Endothelial cell of umbilical vein (primary cell): ENCODE measurements around the gene CAMTA1.

ENCODE experiments used
- EZH2 ChIP-seq: IDR thresholded peaks from 2 replicates; pipeline ENCODE4 v1.6.1; 2012; ENCODE audit warnings: borderline replicate concordance, low read depth, mild to moderate bottlenecking, moderate library complexity, low read length, inconsistent platforms; ENCODE audit not compliant: severe bottlenecking
- FOS ChIP-seq: IDR thresholded peaks from 2 replicates; pipeline ENCODE4 v1.6.1; 2011; ENCODE audit warnings: mild to moderate bottlenecking, low read length, moderate library complexity, borderline replicate concordance; ENCODE audit not compliant: insufficient read depth
- MYC ChIP-seq: IDR thresholded peaks from one replicate; pipeline ENCODE4 v1.6.1; 2011; ENCODE audit warnings: mild to moderate bottlenecking, low read depth, low read length
- POLR2A ChIP-seq: IDR thresholded peaks from 2 replicates; pipeline ENCODE4 v1.6.1; 2012; ENCODE audit warnings: low read depth, mild to moderate bottlenecking, control low read depth, low read length
- POLR2AphosphoS5 ChIP-seq: IDR thresholded peaks from 2 replicates; pipeline ENCODE4 v1.6.1; 2012; ENCODE audit warnings: low read depth, mild to moderate bottlenecking, control low read depth, low read length, moderate library complexity; ENCODE audit not compliant: insufficient read depth
- TF ChIP-seq, protein P1 (sequence below), 2 donors: IDR thresholded peaks; 1 replicate in 1 of 2; 2 replicates in 1 of 2; pipeline ENCODE4 v1.5.1; 2011; ENCODE audit warnings: low read length in 2 of 2, mild to moderate bottlenecking in 2 of 2, moderate library complexity in 2 of 2, control low read depth in 1 of 2, inconsistent platforms in 1 of 2, low read depth in 1 of 2; ENCODE audit not compliant: insufficient read depth in 1 of 2; ENCODE audit errors: extremely low read depth in 1 of 2

- TF ChIP-seq POLR2A (no peak), EZH2 (no peak), MYC (no peak), FOS (no peak), POLR2AphosphoS5 (no peak)
- TF ChIP-seq, protein P1, sequence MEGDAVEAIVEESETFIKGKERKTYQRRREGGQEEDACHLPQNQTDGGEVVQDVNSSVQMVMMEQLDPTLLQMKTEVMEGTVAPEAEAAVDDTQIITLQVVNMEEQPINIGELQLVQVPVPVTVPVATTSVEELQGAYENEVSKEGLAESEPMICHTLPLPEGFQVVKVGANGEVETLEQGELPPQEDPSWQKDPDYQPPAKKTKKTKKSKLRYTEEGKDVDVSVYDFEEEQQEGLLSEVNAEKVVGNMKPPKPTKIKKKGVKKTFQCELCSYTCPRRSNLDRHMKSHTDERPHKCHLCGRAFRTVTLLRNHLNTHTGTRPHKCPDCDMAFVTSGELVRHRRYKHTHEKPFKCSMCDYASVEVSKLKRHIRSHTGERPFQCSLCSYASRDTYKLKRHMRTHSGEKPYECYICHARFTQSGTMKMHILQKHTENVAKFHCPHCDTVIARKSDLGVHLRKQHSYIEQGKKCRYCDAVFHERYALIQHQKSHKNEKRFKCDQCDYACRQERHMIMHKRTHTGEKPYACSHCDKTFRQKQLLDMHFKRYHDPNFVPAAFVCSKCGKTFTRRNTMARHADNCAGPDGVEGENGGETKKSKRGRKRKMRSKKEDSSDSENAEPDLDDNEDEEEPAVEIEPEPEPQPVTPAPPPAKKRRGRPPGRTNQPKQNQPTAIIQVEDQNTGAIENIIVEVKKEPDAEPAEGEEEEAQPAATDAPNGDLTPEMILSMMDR (IDR thresholded peaks at IDR 0.05; ENCODE audit: extremely low read depth in 1 of 2, insufficient read depth in 1 of 2, low read depth in 1 of 2, low read length in 2 of 2): no peak
These were observed 975.0 kb downstream of the CAMTA1 start for GRCh38 chr1:7760245-7760644.
